Naive B cell (primary cell): ENCODE data around the gene RAB44. TPM values are rescaled to one million over a fixed set of nuclear protein-coding genes. Genes with fewer than 3 reads are reported as not detected.

Source experiments
- ATAC-seq, 2 donors: fragments of 150-1000 bp; cut with Tn5 transposase; 2 replicates each; pipeline ENCODE4 v1.10.0; 2021; ENCODE audit warnings: low read depth in 2 of 2, mild to moderate bottlenecking in 2 of 2, moderate library complexity in 2 of 2
- DNase-seq: peaks from one replicate; pipeline ENCODE4 v3.0.0; 2022
- H3K27ac Mint-ChIP-seq, 6 donors: one replicate each; pipeline ENCODE4 v1.8.0; 2020 to 2022; ENCODE audit warnings: mild to moderate bottlenecking in 6 of 6, mixed read lengths in 6 of 6, moderate library complexity in 5 of 6, inconsistent platforms in 2 of 6
- H3K27me3 Mint-ChIP-seq, 3 donors: one replicate each; pipeline ENCODE4 v1.8.0; 2021 to 2022; ENCODE audit warnings: mixed read lengths in 3 of 3, mild to moderate bottlenecking in 1 of 3
- H3K36me3 Mint-ChIP-seq, 2 donors: one replicate each; pipeline ENCODE4 v1.8.0; 2020 to 2022; ENCODE audit warnings: mixed read lengths in 2 of 2, inconsistent platforms in 1 of 2, mild to moderate bottlenecking in 1 of 2
- H3K4me1 Mint-ChIP-seq, 3 donors: one replicate each; pipeline ENCODE4 v1.8.0; 2020 to 2022; ENCODE audit warnings: mixed read lengths in 3 of 3, inconsistent platforms in 1 of 3, mild to moderate bottlenecking in 1 of 3, moderate library complexity in 1 of 3
- H3K4me3 Mint-ChIP-seq, 8 donors: one replicate each; pipeline ENCODE4 v1.8.0; 2020 to 2022; ENCODE audit warnings: mild to moderate bottlenecking in 8 of 8, mixed read lengths in 8 of 8, moderate library complexity in 8 of 8, inconsistent platforms in 2 of 8
- H3K9me3 Mint-ChIP-seq, 7 donors: one replicate each; pipeline ENCODE4 v1.8.0; 2020 to 2022; ENCODE audit warnings: mixed read lengths in 7 of 7, mild to moderate bottlenecking in 5 of 7, inconsistent platforms in 2 of 7, moderate library complexity in 1 of 7
- polyA plus RNA-seq, 6 donors: library from polyadenylated mRNA; unstranded; fragments of 300-500 nt; fragmentation: Illumina TruSeq; gene quantifications; one replicate each; pipeline ENCODE4 v1.2.3, GENCODE V29; 2021; ENCODE audit warnings: low read depth in 6 of 6

The RAB44 gene
- polyA plus RNA-seq, 6 donors from 2014 or later: not detected

- Mint-ChIP-seq H3K9me3 (peaks cover 0 to 2% (median 0%) of the 10 kb centered on the region in 7 donors), H3K27me3 (peaks cover 0 to 4% (median 2%) of the 10 kb centered on the region in 3 donors), H3K4me3 (peak overlapping the region in 1 of 8 donors; percentile 19), H3K27ac (no peak overlapping the region), H3K36me3 (no peaks in the 10 kb centered on the region), H3K4me1 (peaks cover 13 to 17% (median 15%) of the 10 kb centered on the region in 3 donors)
- ATAC-seq: no peak
- DNase-seq: no peak
These were observed 22.7 kb upstream of the RAB44 start for GRCh38 chr6:36674942-36675341.

- ATAC-seq: no peak
These were observed 21.2 kb upstream of the RAB44 start for GRCh38 chr6:36676141-36677058.

GRCh38 chr6:36677059-36677749 lies 20.4 kb upstream of the RAB44 start:
- peaks cover 0 to 4% (median 4%) of the 10 kb centered on the region in 3 donors for H3K27me3 Mint-ChIP-seq
- H3K36me3 Mint-ChIP-seq: no peaks in the 10 kb centered on the region
- H3K4me3 Mint-ChIP-seq: peak overlapping the region in 7 of 8 donors; percentile 38 to 97 (median 76)
- DNase-seq: no peak
- ATAC-seq: no peak
- peaks cover 28 to 34% (median 30%) of the 10 kb centered on the region in 3 donors for H3K4me1 Mint-ChIP-seq
- peak overlapping the region; percentile 90 to 98 (median 94) for H3K27ac Mint-ChIP-seq
- H3K9me3 Mint-ChIP-seq: peaks cover 0 to 3% (median 2%) of the 10 kb centered on the region in 7 donors

More at GRCh38 chr6:36676141-36677058, 21.2 kb upstream of the RAB44 start:
- Mint-ChIP-seq H3K27ac (peak overlapping the region in 3 of 6 donors; percentile 64 to 98 (median 94)), H3K27me3 (peaks cover 0 to 4% (median 4%) of the 10 kb centered on the region in 3 donors), H3K4me3 (peak overlapping the region in 3 of 8 donors; percentile 19 to 97 (median 96)), H3K36me3 (no peaks in the 10 kb centered on the region), H3K4me1 (peaks cover 26 to 28% (median 26%) of the 10 kb centered on the region in 3 donors), H3K9me3 (peaks cover 0 to 3% (median 2%) of the 10 kb centered on the region in 7 donors)
- no peak for DNase-seq

GRCh38 chr6:36677753-36678487 lies 19.7 kb upstream of the RAB44 start:
- Mint-ChIP-seq H3K36me3 (no peaks in the 10 kb centered on the region), H3K4me1 (peaks cover 35 to 41% (median 36%) of the 10 kb centered on the region in 3 donors), H3K27me3 (peaks cover 0 to 4% (median 4%) of the 10 kb centered on the region in 3 donors), H3K9me3 (peaks cover 0 to 3% (median 2%) of the 10 kb centered on the region in 7 donors), H3K4me3 (peak overlapping the region; percentile 73 to 97 (median 82)), H3K27ac (peak overlapping the region; percentile 92 to 100 (median 96))
- no peak for DNase-seq
- no peak for ATAC-seq

GRCh38 chr6:36678488-36679042 lies 19.1 kb upstream of the RAB44 start, which contains the start of gene CDKN1A:
Gene CDKN1A, plus strand, starts transcription at chr6:36678714. Its CDS starts 5,388 bp downstream, at chr6:36684102.
- no peaks in the 10 kb centered on the region for H3K36me3 Mint-ChIP-seq
- DNase-seq: peak; percentile 83
- H3K4me1 Mint-ChIP-seq: peaks cover 41 to 47% (median 42%) of the 10 kb centered on the region in 3 donors
- H3K27ac Mint-ChIP-seq: peak within 1 kb of the TSS; percentile 98 to 100 (median 99)
- H3K27me3 Mint-ChIP-seq: peaks cover 0 to 4% (median 4%) of the 10 kb centered on the region in 3 donors
- peak; percentile 37 to 42 for ATAC-seq
- peaks cover 0 to 3% (median 2%) of the 10 kb centered on the region in 7 donors for H3K9me3 Mint-ChIP-seq
- peak within 1 kb of the TSS; percentile 94 to 100 (median 96) for H3K4me3 Mint-ChIP-seq

GRCh38 chr6:36679043-36679833 lies 18.4 kb upstream of the RAB44 start:
- Mint-ChIP-seq H3K27me3 (peaks cover 0 to 4% (median 4%) of the 10 kb centered on the region in 3 donors), H3K4me1 (peaks cover 45 to 54% (median 46%) of the 10 kb centered on the region in 3 donors), H3K9me3 (peaks cover 0 to 3% (median 2%) of the 10 kb centered on the region in 7 donors), H3K4me3 (peak overlapping the region; percentile 94 to 100 (median 96)), H3K36me3 (no peaks in the 10 kb centered on the region), H3K27ac (peak overlapping the region; percentile 98 to 100 (median 99))
- ATAC-seq: no peak
- DNase-seq: peak; percentile 60

- peaks cover 51 to 74% (median 65%) of the 10 kb centered on the region in 3 donors for H3K4me1 Mint-ChIP-seq
- peaks cover 0 to 4% (median 4%) of the 10 kb centered on the region in 3 donors for H3K27me3 Mint-ChIP-seq
- ATAC-seq: peak; percentile 63 to 67
- H3K36me3 Mint-ChIP-seq: peaks cover 6 to 7% of the 10 kb centered on the region in 2 donors
- peak; percentile 97 for DNase-seq
- peak overlapping the region; percentile 69 to 96 (median 80) for H3K4me3 Mint-ChIP-seq
- peaks cover 0 to 3% (median 2%) of the 10 kb centered on the region in 7 donors for H3K9me3 Mint-ChIP-seq
- peak overlapping the region; percentile 98 to 100 (median 100) for H3K27ac Mint-ChIP-seq
These were observed 15.1 kb upstream of the RAB44 start for GRCh38 chr6:36682328-36683144.

GRCh38 chr6:36683145-36683655 lies 14.4 kb upstream of the RAB44 start:
- peaks cover 6 to 7% of the 10 kb centered on the region in 2 donors for H3K36me3 Mint-ChIP-seq
- peak overlapping the region; percentile 42 to 96 (median 80) for H3K4me3 Mint-ChIP-seq
- peaks cover 0 to 3% (median 2%) of the 10 kb centered on the region in 7 donors for H3K9me3 Mint-ChIP-seq
- peak overlapping the region; percentile 98 to 100 (median 100) for H3K27ac Mint-ChIP-seq
- H3K27me3 Mint-ChIP-seq: peaks cover 0 to 4% (median 4%) of the 10 kb centered on the region in 3 donors
- H3K4me1 Mint-ChIP-seq: peaks cover 51 to 74% (median 64%) of the 10 kb centered on the region in 3 donors
- ATAC-seq (no peak), DNase-seq (no peak)

GRCh38 chr6:36683656-36684446 lies 13.8 kb upstream of the RAB44 start:
- Mint-ChIP-seq H3K36me3 (peaks cover 6 to 7% of the 10 kb centered on the region in 2 donors), H3K27ac (peak overlapping the region; percentile 98 to 100 (median 100)), H3K4me1 (peaks cover 52 to 76% (median 64%) of the 10 kb centered on the region in 3 donors), H3K9me3 (peaks cover 0 to 3% (median 2%) of the 10 kb centered on the region in 7 donors), H3K27me3 (peaks cover 0 to 4% (median 0%) of the 10 kb centered on the region in 3 donors), H3K4me3 (peak overlapping the region; percentile 42 to 96 (median 80))
- ATAC-seq: no peak
- DNase-seq: no peak

GRCh38 chr6:36684447-36684812 lies 13.2 kb upstream of the RAB44 start:
- Mint-ChIP-seq H3K9me3 (peaks cover 0 to 3% (median 2%) of the 10 kb centered on the region in 7 donors), H3K4me1 (peaks cover 52 to 82% (median 64%) of the 10 kb centered on the region in 3 donors), H3K27ac (peak overlapping the region in 3 of 6 donors; percentile 94 to 100 (median 98)), H3K4me3 (peak overlapping the region in 3 of 8 donors; percentile 55 to 96 (median 71)), H3K36me3 (peaks cover 6 to 7% of the 10 kb centered on the region in 2 donors), H3K27me3 (peaks cover 0 to 4% (median 0%) of the 10 kb centered on the region in 3 donors)
- ATAC-seq: no peak
- no peak for DNase-seq
